ENCODE results near the gene MAPKBP1.

The MAPKBP1 gene

DNA sequence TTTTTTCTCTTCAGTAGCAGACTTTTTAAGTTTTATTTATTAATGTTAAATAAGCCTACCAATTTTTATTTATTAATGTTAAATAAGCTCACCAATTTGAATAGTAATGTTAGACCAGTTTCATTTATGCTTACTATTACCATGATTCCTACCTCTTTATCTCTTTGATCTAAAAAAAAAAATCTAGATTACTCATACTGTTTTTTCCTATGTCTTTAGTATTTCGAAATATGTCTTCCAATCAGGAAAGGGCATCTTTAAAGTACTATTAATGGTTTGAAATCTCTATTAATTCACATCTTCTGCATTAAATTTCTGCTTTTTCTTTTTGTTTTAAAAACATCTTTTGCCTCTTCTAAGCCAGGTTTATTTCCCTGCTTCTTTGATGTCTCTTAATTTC lies 27.5 kb upstream of the MAPKBP1 start:
- DNase-seq (ENCODE audit: low read depth in 1 of 2, low spot score in 1 of 2) = no peak
- no peak overlapping the region for H3K4me3 ChIP-seq (replicated peaks; ENCODE audit: insufficient read depth, low read length)
- no peak overlapping the region for H3K27ac ChIP-seq (replicated peaks)
- TF ChIP-seq, protein P1, sequence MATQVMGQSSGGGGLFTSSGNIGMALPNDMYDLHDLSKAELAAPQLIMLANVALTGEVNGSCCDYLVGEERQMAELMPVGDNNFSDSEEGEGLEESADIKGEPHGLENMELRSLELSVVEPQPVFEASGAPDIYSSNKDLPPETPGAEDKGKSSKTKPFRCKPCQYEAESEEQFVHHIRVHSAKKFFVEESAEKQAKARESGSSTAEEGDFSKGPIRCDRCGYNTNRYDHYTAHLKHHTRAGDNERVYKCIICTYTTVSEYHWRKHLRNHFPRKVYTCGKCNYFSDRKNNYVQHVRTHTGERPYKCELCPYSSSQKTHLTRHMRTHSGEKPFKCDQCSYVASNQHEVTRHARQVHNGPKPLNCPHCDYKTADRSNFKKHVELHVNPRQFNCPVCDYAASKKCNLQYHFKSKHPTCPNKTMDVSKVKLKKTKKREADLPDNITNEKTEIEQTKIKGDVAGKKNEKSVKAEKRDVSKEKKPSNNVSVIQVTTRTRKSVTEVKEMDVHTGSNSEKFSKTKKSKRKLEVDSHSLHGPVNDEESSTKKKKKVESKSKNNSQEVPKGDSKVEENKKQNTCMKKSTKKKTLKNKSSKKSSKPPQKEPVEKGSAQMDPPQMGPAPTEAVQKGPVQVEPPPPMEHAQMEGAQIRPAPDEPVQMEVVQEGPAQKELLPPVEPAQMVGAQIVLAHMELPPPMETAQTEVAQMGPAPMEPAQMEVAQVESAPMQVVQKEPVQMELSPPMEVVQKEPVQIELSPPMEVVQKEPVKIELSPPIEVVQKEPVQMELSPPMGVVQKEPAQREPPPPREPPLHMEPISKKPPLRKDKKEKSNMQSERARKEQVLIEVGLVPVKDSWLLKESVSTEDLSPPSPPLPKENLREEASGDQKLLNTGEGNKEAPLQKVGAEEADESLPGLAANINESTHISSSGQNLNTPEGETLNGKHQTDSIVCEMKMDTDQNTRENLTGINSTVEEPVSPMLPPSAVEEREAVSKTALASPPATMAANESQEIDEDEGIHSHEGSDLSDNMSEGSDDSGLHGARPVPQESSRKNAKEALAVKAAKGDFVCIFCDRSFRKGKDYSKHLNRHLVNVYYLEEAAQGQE (IDR thresholded peaks at IDR 0.05; ENCODE audit: insufficient replicate concordance, low read depth) = no peak
- TF ChIP-seq SPI1 (IDR thresholded peaks at IDR 0.05; ENCODE audit: borderline replicate concordance, low read depth) = no peak
- no peaks in the 10 kb centered on the region for H3K27me3 ChIP-seq (ENCODE audit: insufficient read depth, poor library complexity, severe bottlenecking)

DNA sequence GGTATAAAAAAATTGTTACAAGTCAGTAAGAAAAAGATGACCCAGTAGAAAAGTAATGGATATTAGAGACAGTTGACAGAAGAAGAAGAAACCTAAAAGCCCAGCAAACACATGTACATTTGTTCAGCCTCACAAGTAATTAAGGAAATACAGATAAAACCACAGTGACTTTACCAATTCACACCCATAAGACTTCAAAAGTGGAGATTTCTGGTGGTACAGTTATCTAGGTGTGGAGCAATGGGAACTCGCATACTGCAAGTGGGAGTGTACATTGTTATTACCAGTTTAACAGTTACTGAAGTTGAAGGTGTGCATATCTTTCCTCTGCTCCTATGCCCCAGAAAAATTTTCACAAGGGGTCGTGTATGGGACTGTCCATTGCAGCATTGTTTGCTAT lies 18.1 kb upstream of the MAPKBP1 start:
- no peak for TF ChIP-seq GABPA (IDR thresholded peaks at IDR 0.05; ENCODE audit: low read depth)
- no peak for TF ChIP-seq POLR2AphosphoS5 (IDR thresholded peaks at IDR 0.05; ENCODE audit: low read depth)
- TF ChIP-seq, protein P2, sequence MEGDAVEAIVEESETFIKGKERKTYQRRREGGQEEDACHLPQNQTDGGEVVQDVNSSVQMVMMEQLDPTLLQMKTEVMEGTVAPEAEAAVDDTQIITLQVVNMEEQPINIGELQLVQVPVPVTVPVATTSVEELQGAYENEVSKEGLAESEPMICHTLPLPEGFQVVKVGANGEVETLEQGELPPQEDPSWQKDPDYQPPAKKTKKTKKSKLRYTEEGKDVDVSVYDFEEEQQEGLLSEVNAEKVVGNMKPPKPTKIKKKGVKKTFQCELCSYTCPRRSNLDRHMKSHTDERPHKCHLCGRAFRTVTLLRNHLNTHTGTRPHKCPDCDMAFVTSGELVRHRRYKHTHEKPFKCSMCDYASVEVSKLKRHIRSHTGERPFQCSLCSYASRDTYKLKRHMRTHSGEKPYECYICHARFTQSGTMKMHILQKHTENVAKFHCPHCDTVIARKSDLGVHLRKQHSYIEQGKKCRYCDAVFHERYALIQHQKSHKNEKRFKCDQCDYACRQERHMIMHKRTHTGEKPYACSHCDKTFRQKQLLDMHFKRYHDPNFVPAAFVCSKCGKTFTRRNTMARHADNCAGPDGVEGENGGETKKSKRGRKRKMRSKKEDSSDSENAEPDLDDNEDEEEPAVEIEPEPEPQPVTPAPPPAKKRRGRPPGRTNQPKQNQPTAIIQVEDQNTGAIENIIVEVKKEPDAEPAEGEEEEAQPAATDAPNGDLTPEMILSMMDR (IDR thresholded peaks at IDR 0.05; ENCODE audit: insufficient read depth, low read length) = no peak
- TF ChIP-seq, protein P1 (IDR thresholded peaks at IDR 0.05; ENCODE audit: insufficient replicate concordance, low read depth) = no peak
- no peak for TF ChIP-seq SPI1 (IDR thresholded peaks at IDR 0.05; ENCODE audit: borderline replicate concordance, low read depth)
- no peak overlapping the region for H3K27ac ChIP-seq (replicated peaks)
- no peaks in the 10 kb centered on the region for H3K27me3 ChIP-seq (ENCODE audit: insufficient read depth, poor library complexity, severe bottlenecking)
- no peak overlapping the region for H3K4me3 ChIP-seq (replicated peaks; ENCODE audit: insufficient read depth, low read length)
- DNase-seq (ENCODE audit: low read depth in 1 of 2, low spot score in 1 of 2) = no peak

DNA sequence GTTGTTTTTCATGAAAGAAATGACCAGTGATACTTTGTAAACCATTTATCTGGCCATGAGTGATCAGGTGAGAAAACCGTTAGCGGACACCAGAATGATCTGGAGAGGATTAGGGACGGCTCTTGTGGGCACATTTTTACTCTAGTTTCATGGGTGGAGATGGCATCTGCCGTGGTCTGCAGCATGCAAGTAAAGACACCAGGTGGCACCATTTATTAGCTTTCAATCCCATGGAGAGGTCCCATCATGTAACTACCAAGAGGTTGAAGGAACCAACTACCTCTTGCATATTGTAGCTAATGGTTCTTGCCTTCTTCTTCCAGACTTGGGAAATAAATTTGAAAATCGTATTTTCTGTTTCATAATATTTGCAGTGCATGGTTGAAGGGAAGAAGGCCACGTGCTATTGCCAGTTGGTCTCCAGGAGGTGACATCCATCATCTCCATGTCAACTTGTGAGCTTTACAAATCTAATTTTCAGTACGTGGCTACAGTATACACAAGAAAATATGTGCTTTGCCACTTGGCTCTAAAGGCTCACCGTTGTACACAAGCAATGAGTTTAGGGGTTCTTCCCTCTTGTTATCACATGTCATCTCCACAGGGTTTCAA lies 1.5 kb upstream of the MAPKBP1 start:
- peak overlapping the region; percentile 65 for H3K27ac ChIP-seq (replicated peaks)
- DNase-seq (ENCODE audit: low read depth in 1 of 2, low spot score in 1 of 2) = peak; percentile 68 to 79
- H3K4me3 ChIP-seq (replicated peaks; ENCODE audit: insufficient read depth, low read length) = peak overlapping the region; percentile 41
- TF ChIP-seq GABPA (IDR thresholded peaks at IDR 0.05; ENCODE audit: low read depth) (no peak), POLR2AphosphoS5 (IDR thresholded peaks at IDR 0.05; ENCODE audit: low read depth) (0 out of 2 replicates have a peak, but pooled peaks have one; percentile 30), SPI1 (IDR thresholded peaks at IDR 0.05; ENCODE audit: borderline replicate concordance, low read depth) (no peak)
- TF ChIP-seq, protein P1 (IDR thresholded peaks at IDR 0.05; ENCODE audit: insufficient replicate concordance, low read depth) = no peak
- TF ChIP-seq, protein P2 (IDR thresholded peaks at IDR 0.05; ENCODE audit: insufficient read depth, low read length) = peak; percentile 84
- H3K27me3 ChIP-seq (ENCODE audit: insufficient read depth, poor library complexity, severe bottlenecking) = no peaks in the 10 kb centered on the region
